OCI-LY7 (cell line): ENCODE measurements around the gene BCL2L14. TPM values are rescaled to one million over a fixed set of nuclear protein-coding genes. Genes with fewer than 3 reads are reported as not detected.

Source experiments
- BruUV-seq: library from RNA; stranded (reverse); fragments of 400-500 nt; replicated peaks from 2 replicates; lab custom pipeline; 2021; lab: Mats Ljungman, UMichigan
- CTCF ChIA-PET: fragments of 300-600 bp; sonication (Branson Sonifier 250); formaldehyde crosslinking; loops from one replicate; lab custom pipeline; 2022; ENCODE audit warnings: antibody characterized with exemption; ENCODE audit not compliant: unreplicated experiment; lab: Charles Lee
- POLR2A ChIA-PET: fragments of 300-600 bp; sonication (Branson Sonifier 250); formaldehyde crosslinking; loops from one replicate; lab custom pipeline; 2022; ENCODE audit warnings: antibody characterized with exemption; lab: Charles Lee
- DNase-seq: peaks from one replicate; pipeline ENCODE4 v3.0.0-alpha.2; 2015; ENCODE audit warnings: low spot score
- H2AFZ ChIP-seq: fragments of 200-600 bp; sonication (generic), shearing (Covaris generic); 2 replicates; pipeline ENCODE4 v1.6.1; 2014; ENCODE audit warnings: mild to moderate bottlenecking, antibody characterized with exemption, low read length, moderate library complexity
- H3K27ac ChIP-seq: fragments of 200-600 bp; sonication (generic); 2 replicates; pipeline ENCODE4 v1.5.1; 2014; ENCODE audit warnings: mixed run types, low read depth, mild to moderate bottlenecking, moderate library complexity, low read length, inconsistent platforms; ENCODE audit not compliant: poor library complexity, severe bottlenecking
- H3K36me3 ChIP-seq: fragments of 200-600 bp; sonication (generic); 2 replicates; pipeline ENCODE4 v1.6.1; 2014; ENCODE audit warnings: mild to moderate bottlenecking, antibody characterized with exemption, low read length, moderate library complexity, mixed read lengths; ENCODE audit not compliant: insufficient read depth
- H3K4me1 ChIP-seq: fragments of 200-600 bp; sonication (generic); 2 replicates; pipeline ENCODE4 v1.5.1; 2014; ENCODE audit warnings: mild to moderate bottlenecking, low read length; ENCODE audit not compliant: insufficient read depth, poor library complexity, severe bottlenecking
- H3K4me2 ChIP-seq: fragments of 200-600 bp; sonication (generic); 2 replicates; pipeline ENCODE4 v1.6.1; 2014; ENCODE audit warnings: mild to moderate bottlenecking, low read length
- H3K4me3 ChIP-seq: fragments of 200-600 bp; sonication (generic); 2 replicates; pipeline ENCODE4 v1.5.1; 2014; ENCODE audit warnings: mild to moderate bottlenecking, low read depth, low read length; ENCODE audit not compliant: poor library complexity, severe bottlenecking
- H3K79me2 ChIP-seq: fragments of 200-600 bp; sonication (generic); 2 replicates; pipeline ENCODE4 v1.6.1; 2016; ENCODE audit warnings: low read depth, mild to moderate bottlenecking, low read length, moderate library complexity, mixed read lengths; ENCODE audit not compliant: insufficient read depth
- H3K9me2 ChIP-seq: fragments of 200-600 bp; sonication (generic); 2 replicates; pipeline ENCODE4 v1.6.1; 2016; ENCODE audit warnings: mild to moderate bottlenecking, low read length, mixed read lengths; ENCODE audit not compliant: insufficient read depth
- H3K9me3 ChIP-seq: fragments of 200-600 bp; sonication (generic); 2 replicates; pipeline ENCODE4 v1.6.1; 2014; ENCODE audit warnings: mild to moderate bottlenecking, mixed run types, low read length, mixed read lengths
- H4K20me1 ChIP-seq: fragments of 200-600 bp; sonication (generic); 2 replicates; pipeline ENCODE4 v1.6.1; 2014; ENCODE audit warnings: mild to moderate bottlenecking, antibody characterized with exemption, low read length, moderate library complexity, mixed read lengths; ENCODE audit not compliant: insufficient read depth
- CTCF ChIP-seq: fragments of 200-600 bp; sonication (generic); conservative IDR thresholded peaks from 2 replicates; pipeline ENCODE4 v1.5.1; 2014; ENCODE audit warnings: mild to moderate bottlenecking, antibody characterized with exemption, low read length, moderate library complexity, mixed read lengths
- EZH2phosphoT487 ChIP-seq: fragments of 200-600 bp; sonication (generic); IDR thresholded peaks from 2 replicates; pipeline ENCODE4 v1.6.1; 2018; ENCODE audit warnings: low read depth, borderline replicate concordance, mild to moderate bottlenecking, mixed run types, antibody characterized with exemption, low read length, moderate library complexity, mixed read lengths
- intact Hi-C: fragments of 100-400 bp; cut with micrococcal nuclease; formaldehyde crosslinking; loops from one replicate; pipeline ENCODE4 v1.10.0; 2022; ENCODE audit not compliant: unreplicated experiment
- total RNA-seq, 2 experiments: library from RNA; depleted of rRNA in 1 of 2; stranded (reverse); fragments of >200 nt in 1 of 2; shearing (Covaris generic) in 1 of 2; gene quantifications; 2 replicates each; pipeline ENCODE4 v1.2.3, GENCODE V29; 2014 to 2022

BCL2L14 gene
- total RNA-seq, 2 experiments from 2014 or later = not detected

- Histone ChIP-seq H4K20me1 (no peaks in the 10 kb centered on the region), H3K4me1 (no peaks in the 10 kb centered on the region), H3K4me2 (no peak overlapping the region), H3K9me2 (no peaks in the 10 kb centered on the region), H3K4me3 (no peak overlapping the region), H3K27ac (no peak overlapping the region), H3K9me3 (no peaks in the 10 kb centered on the region), H3K36me3 (no peaks in the 10 kb centered on the region), H2AFZ (no peak overlapping the region), H3K79me2 (no peaks in the 10 kb centered on the region)
- no TSS peak for BruUV-seq
- CTCF ChIA-PET = no interaction called here
- intact Hi-C loops = no loop called here
- no peak for DNase-seq
- no peak for TF ChIP-seq CTCF
- TF ChIP-seq EZH2phosphoT487 = no peak
- POLR2A ChIA-PET = no interaction called here
Measured at GRCh38 chr12:12068751-12069150, 2.0 kb upstream of the BCL2L14 start.

- H3K9me3 ChIP-seq = no peaks in the 10 kb centered on the region
- no peak overlapping the region for H3K4me3 ChIP-seq
- H3K36me3 ChIP-seq = no peaks in the 10 kb centered on the region
- no peak overlapping the region for H3K27ac ChIP-seq
- DNase-seq = no peak
- H3K9me2 ChIP-seq = no peaks in the 10 kb centered on the region
- TF ChIP-seq CTCF (no peak), EZH2phosphoT487 (no peak)
- ChIA-PET CTCF (no interaction called here), POLR2A (interaction anchor here (0.7 kb wide), 1 partner anchor 44 kb away, joined by 3 read pairs; no protein-coding TSS in a partner anchor)
- intact Hi-C loops = no loop called here
- no peak overlapping the region for H2AFZ ChIP-seq
- H3K4me1 ChIP-seq = no peaks in the 10 kb centered on the region
- no peaks in the 10 kb centered on the region for H4K20me1 ChIP-seq
- no peaks in the 10 kb centered on the region for H3K79me2 ChIP-seq
- no TSS peak for BruUV-seq
- H3K4me2 ChIP-seq = no peak overlapping the region
Measured at GRCh38 chr12:12069821-12070548, 754 bp upstream of the BCL2L14 start.

- H3K36me3 ChIP-seq = no peaks in the 10 kb centered on the region
- ChIA-PET CTCF (no interaction called here), POLR2A (no interaction called here)
- no peaks in the 10 kb centered on the region for H3K9me2 ChIP-seq
- H3K79me2 ChIP-seq = no peaks in the 10 kb centered on the region
- H3K4me3 ChIP-seq = no peak overlapping the region
- no peaks in the 10 kb centered on the region for H4K20me1 ChIP-seq
- BruUV-seq = no TSS peak
- intact Hi-C loops = no loop called here
- no peaks in the 10 kb centered on the region for H3K4me1 ChIP-seq
- TF ChIP-seq EZH2phosphoT487 (no peak), CTCF (no peak)
- H3K4me2 ChIP-seq = no peak overlapping the region
- no peak overlapping the region for H2AFZ ChIP-seq
- H3K9me3 ChIP-seq = no peaks in the 10 kb centered on the region
- DNase-seq = no peak
- no peak overlapping the region for H3K27ac ChIP-seq
Measured at GRCh38 chr12:12072064-12072760, 1.5 kb downstream of the BCL2L14 start.
